GM21529 (cell line): ENCODE results near the gene TGFBI.

ENCODE experiments used
- ATAC-seq: cut with Tn5 transposase; IDR thresholded peaks from one replicate; pipeline ENCODE4 v1.9.1; 2021; ENCODE audit not compliant: unreplicated experiment

Gene TGFBI

GRCh38 chr5:136062366-136063274 lies 33.8 kb downstream of the TGFBI start:
- peak; percentile 83 for ATAC-seq

- ATAC-seq: no peak
Observed at GRCh38 chr5:136063778-136064465, 35.1 kb downstream of the TGFBI start.

DNA sequence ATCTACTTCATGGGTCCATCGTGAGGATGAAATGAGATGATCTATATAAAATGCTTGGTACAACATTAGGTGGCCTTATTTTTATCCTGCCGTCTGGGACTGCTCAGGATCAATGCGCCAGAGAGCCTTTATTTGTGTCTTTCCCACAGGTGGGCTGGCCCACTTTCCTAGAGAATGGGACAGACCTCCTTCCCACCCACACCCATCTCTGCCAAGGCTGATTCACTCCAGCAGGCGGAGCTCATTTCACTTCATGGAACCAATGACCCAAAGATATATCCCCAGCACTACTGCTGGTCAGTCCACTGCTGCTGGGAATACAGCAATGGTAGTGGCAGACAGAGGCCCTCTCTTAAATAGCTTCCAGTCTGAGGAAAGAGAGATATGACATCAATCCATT lies 35.7 kb downstream of the TGFBI start:
- no peak for ATAC-seq

DNA sequence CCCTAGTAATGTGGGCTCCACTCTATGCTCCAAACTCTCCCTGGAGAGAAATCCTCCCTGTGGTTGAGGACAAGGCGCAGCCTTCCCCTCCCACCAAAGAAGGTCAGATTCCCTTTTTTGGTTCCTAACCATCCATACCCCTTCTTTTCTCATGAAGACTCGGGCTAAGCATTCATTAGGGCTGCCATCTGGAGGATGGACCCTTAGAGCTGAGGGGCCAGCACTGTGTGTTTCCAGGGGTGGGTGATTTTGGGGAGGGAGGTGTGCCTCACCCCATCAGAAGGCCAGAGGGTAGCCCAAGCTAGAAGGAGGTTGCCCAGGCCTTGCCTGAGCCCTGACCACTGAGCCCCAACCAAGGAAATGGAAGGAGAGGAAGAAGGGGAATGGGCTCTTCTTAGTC lies 36.8 kb downstream of the TGFBI start:
- no peak for ATAC-seq

DNA sequence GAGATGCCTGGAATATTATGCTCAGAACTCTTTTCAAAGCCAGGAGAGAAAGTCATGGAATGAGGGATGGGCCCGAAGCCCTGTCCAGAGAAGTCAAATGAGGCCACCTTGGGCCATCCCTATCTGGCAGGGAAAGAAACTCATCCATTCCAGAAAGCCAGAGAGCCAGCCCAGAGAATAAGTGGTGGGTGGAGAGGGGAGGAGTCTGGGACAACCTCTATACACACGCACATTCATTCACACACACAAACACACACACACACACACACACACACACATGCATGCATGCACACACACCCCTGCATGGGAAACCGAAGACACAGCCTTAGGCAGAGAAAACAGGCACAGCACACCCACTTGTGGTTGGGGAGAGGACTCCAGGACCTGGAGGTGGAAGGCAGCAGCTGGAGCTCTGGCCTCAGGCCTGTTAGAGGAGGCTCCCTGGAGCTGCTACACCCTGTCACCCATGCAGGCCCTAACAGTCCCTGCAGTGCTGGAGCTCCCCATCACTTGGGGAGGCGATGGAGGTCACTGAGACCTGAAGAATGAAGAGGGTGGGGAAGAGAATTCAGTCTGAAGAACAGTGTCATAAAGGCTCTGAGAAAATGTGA lies 38.0 kb downstream of the TGFBI start:
- ATAC-seq: no peak

DNA sequence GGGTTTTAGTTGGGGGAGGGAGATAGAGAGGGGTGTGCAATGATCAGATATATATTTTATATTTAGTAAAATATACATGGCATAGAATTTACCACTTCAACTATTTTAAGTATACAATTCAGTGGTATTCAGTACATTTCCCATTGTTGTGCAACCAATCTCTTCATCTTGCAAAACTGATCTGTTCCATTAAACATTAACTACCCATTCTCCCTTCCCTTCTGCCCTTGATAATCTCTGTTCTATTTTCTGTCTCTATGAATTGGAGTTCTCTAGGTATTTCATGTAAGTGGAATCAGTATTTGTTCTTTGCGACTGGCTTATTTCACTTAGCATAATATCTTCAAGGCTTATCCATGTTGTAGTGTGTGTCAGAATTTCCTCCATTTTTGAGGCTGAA lies 38.6 kb downstream of the TGFBI start:
- no peak for ATAC-seq

- no peak for ATAC-seq
Observed at GRCh38 chr5:136070486-136071285, 41.9 kb downstream of the TGFBI start.

DNA sequence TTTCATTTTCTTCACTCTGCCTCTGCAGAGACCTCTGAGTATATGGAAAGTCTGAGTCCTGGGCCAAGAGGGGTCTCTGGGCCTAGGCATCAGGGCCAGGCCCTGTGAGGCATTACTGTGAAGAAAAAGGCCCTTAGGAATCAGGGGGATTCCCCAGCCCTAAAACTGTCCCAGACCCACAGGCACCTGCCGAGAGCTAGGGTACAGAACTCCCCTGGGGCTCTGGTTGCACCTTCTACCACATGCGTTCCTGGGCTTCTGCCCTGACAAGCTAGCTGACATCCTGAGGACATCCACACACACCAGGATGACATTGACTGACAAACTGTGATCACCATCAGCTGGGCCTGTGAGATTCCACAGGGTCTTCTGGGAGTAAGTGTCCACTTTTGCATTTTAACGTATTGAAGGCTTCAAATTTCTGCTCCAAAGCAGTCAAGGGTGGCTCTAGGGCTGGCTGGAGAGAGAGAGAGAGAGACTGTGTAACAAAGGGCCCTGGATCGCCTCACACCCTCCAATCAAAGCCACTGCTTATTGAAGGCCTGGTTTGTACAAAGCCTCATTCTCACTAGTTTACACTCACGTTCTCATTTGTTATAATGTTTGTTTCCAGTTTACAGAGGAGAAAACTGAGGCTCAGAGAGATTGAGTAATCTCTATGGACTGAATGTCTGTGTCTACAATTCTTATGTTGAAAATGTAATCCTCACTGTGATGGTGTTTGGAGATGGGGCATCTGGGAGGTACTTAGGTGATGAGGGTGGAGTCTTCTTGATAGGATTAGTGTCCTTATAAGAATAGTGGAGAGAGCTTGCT lies 45.1 kb downstream of the TGFBI start:
- ATAC-seq: peak; percentile 76

GRCh38 chr5:136075466-136075891 lies 46.7 kb downstream of the TGFBI start:
- no peak for ATAC-seq

DNA sequence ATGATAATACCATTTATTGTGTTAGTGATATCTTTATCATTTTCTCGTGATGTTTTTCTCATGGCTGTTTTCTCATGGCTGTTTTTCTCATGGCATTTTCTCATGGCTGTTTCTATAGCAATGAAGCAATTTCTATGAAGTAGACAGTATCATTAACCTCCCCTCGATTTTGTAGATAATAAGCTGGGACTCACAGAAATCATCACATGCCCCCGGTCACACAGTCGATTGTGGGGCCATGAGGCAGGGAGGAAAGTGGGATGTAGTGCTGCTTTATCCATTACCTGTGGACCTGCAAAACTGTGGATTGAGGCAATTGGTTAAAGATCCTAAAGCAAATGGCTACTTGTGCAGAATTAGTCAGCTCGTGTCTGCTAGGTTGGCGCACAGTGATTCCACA lies 47.3 kb downstream of the TGFBI start:
- no peak for ATAC-seq

DNA sequence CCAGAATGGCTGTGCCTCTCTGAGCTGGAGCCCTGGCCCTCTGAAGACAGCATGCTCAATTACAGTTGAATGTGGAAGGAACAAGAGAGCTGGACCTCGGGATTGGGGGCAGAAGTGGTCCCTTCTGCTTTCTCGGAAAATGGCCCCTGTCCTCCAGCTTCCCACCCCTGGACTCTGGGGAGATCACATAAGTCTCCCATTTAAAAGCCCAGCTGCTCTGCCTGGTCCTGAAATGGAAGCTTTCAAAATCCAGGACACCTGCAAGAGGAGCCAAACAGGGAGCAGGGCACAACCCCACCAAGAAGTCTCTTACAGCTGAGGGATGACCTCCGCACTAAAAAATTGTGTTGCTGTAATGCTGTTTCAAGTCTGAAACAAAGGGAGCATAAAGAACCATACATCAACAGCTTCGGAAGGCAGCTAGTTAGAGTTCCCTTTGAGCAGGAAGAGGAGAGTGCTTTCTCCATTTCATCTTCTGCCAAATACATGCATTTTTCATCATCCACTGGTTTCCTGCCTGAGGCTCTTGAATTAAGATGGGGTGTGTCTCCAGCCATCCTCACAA lies 48.2 kb downstream of the TGFBI start:
- no peak for ATAC-seq

- no peak for ATAC-seq
Observed at GRCh38 chr5:136079195-136079985, 50.6 kb downstream of the TGFBI start.

DNA sequence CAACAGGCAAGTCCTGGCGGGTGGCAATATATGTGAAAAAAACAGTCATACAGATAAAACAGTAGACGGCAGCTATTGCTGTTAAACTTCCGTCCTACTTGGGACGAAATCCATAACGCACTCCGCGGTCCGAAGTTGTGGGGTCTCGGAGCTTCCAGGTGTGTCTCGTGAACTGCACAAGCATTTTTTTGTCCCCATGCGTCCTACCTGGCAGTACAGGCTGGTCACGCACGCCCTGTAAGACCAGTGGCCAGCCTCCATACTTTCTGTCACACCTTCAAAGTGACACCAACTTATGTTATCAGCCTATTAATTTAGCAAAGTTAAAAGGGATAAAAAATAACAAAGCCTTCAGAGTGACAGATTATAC lies 51.3 kb downstream of the TGFBI start:
- peak; percentile 9 for ATAC-seq

DNA sequence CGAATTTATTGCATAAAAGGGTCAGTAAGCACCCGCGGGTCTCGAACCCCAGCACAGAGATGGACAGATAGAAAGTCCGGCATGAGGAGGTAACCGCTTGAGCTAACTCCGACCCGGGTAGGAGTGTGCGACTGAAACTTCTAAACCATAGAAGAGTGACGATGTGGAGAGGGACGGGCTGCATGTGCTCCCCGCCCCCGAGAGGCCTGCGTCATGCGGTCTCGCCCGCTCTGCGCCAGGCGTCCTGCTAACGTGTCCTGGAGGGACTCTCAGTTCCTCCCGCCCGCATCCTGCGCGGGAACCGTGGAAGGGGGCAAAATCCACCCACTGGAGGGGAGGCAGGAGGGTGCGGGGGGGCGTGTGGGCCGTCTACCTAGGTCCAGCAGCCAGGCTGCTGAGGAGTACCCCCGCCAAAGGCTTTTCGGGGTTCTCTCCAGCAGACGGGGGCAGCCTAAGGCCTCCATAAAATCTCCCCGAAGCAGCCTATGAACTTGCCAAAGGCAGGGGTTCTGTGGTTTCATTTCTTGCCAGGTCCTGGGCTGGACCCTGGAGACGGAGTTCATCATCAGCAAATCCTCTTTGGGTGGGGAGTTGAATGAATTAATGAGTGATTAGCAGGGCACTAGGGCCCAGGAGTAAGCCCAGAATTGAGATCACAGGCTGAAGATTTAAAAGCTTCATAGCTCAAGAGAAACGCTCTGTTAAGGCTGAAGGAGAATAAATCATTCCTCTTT lies 51.9 kb downstream of the TGFBI start:
- peak; percentile 95 for ATAC-seq

- no peak for ATAC-seq
Observed at GRCh38 chr5:136081217-136081591, 52.4 kb downstream of the TGFBI start.

GRCh38 chr5:136082390-136083193 lies 53.8 kb downstream of the TGFBI start:
- ATAC-seq: no peak

DNA sequence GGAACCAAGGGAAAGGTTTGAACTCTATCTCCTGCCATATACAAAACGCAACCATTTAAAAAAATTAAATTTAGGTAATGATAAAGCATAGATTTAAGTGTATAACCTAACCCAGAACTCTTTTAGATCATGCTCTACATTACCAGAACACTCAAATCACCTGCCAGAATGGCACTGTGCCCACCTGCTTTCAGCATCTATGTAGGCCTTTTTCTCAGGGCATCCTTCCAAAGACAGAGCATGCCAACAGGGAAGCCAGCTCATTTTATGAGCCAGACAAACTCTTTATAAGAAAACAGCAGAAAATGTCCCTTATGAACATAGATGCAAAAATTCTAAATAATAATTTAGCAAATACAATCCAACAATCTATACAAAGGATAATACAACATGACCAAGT lies 55.9 kb downstream of the TGFBI start:
- ATAC-seq: no peak
